Epithelial cell of esophagus (primary cell): ENCODE data around the gene TP63.

Source experiments
- DNase-seq: peaks from one replicate; pipeline ENCODE4 v3.0.0; 2010; ENCODE audit warnings: low read depth
- H3K4me3 ChIP-seq: 2 replicates; pipeline ENCODE4 v1.5.1; 2011; ENCODE audit warnings: mild to moderate bottlenecking, low read length, control low read depth
- TF ChIP-seq, protein P1 (sequence below): IDR thresholded peaks from 2 replicates; pipeline ENCODE4 v1.5.1; 2011; ENCODE audit warnings: low read depth, mild to moderate bottlenecking, low read length, control low read depth, inconsistent platforms; ENCODE audit not compliant: insufficient read depth; ENCODE audit errors: missing control alignments

TP63 gene

DNA sequence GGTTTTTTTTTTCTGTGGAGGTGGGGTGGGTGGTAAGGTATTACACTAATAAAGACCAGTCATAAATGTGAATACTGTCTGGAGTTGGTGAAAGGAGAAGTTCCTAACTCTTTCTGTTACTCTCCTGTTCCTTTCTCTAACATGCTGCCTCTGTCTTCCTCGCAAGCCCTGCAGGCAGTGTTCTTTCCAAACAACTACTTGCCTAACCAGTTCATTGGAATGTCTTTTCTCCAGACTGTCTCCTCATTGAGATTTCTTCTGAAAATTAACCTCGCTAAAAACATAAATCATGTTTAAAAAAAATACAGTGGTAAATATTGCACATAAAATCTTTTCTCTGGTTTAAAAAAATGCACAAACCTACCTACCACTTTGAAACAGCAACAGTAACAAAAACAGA is 135.2 kb downstream of the TP63 start:
- DNase-seq, result peak; percentile 82
- H3K4me3 ChIP-seq, result peak overlapping the region; percentile 1
- TF ChIP-seq, protein P1, sequence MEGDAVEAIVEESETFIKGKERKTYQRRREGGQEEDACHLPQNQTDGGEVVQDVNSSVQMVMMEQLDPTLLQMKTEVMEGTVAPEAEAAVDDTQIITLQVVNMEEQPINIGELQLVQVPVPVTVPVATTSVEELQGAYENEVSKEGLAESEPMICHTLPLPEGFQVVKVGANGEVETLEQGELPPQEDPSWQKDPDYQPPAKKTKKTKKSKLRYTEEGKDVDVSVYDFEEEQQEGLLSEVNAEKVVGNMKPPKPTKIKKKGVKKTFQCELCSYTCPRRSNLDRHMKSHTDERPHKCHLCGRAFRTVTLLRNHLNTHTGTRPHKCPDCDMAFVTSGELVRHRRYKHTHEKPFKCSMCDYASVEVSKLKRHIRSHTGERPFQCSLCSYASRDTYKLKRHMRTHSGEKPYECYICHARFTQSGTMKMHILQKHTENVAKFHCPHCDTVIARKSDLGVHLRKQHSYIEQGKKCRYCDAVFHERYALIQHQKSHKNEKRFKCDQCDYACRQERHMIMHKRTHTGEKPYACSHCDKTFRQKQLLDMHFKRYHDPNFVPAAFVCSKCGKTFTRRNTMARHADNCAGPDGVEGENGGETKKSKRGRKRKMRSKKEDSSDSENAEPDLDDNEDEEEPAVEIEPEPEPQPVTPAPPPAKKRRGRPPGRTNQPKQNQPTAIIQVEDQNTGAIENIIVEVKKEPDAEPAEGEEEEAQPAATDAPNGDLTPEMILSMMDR, result no peak

DNA sequence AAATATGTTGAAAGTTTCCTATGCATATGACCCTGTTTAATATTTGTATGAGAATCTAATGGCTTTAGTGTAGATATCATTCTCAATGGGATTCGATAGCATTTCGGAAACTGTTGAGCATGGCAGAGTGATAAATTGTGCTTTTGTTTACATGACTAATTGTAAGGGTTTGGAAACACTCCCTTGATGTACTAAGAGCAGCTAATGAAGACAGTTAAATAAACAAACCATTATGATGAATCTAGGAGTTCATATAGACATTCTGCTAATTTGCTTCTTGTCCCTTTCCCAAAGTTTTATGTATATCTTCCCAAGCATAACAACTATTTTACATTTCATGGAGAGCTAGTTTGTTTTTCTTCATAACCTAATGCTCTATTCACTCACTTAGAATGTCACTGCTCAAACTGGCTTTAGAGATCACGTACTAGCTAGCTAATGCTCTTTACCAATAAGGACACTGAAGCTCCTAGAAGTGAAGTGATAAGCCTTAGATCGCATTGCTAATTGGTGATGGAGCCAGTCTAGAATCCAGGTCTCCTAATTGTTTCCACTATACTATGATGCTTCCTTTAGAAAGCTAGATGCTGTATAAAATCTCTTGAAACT is 140.8 kb downstream of the TP63 start:
- TF ChIP-seq, protein P1, result no peak

DNA sequence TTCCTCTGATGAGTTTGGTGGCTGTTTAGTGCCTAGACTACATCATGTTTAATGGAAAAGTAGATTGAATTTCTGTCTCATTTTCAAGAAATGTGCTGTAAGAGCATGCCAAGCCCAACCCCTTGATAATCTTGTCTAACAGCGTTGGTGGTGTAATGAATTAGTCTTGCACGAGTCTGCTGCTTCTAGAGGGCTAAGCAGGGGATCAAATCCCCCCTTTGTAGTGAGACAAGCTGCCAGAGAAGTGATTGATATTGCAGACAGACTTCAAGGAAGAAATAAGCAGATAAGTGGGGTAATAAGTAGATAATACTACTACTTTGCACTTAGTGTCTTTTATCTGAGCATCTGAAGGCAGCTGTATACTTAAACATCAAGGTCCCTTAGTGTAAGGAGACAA is 141.4 kb downstream of the TP63 start:
- peak; percentile 50 for DNase-seq
- TF ChIP-seq, protein P1, result no peak
- no peak overlapping the region for H3K4me3 ChIP-seq

More for the DNA sequence above, 140.8 kb downstream of the TP63 start:
- no peak overlapping the region for H3K4me3 ChIP-seq
- no peak for DNase-seq

DNA sequence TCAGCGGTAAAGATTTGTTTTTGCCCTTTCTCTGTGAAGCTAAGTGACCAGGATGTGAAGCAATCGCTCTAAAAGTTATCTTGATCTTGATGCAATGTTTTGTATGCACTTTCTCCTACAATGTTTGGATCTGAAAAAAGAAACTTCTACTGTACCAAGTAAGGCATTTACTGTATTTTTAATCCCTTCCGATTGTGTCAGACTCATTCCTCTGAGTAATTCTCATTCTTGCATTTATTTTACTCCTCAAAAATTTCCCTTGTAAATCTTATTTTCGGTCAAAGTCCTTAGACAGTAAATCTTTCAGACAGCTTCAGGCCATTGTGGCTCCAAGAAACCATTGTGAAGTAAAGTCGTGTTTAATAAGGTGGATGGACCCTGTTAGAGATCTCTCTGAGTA is 141.9 kb downstream of the TP63 start:
- H3K4me3 ChIP-seq, result no peak overlapping the region
- TF ChIP-seq, protein P1, result no peak
- DNase-seq, result no peak

DNA sequence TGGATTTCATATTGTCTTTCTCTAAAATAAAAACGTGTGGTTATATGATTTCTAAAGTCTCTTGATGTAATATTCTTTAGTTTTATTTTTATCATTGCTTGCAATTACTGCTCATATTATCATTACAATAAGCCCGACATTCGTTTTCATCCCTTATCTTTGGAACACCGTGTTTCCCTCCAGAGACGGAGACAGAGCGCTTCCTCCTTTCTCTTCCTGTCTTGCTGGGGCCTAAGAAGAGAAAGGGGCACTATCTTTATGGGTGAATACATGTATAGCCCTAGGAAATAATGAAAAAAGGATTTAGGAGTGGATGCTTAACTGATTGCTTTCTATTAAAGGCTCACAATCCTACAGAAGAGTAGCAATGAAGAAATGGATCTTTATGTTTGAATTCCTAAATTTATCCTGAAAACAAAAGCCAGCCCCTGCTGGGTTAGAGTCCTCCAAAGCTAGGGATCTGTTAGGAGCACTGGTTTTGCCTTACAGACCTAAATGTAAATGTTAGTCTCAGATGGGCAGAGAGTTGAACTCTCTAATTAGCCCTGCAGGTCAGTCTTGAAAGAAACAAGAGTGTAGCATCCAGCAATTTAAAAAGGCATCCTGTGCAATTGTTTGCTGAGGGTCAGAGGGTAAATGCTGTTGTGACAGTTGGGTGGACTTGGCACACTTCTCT is 145.1 kb downstream of the TP63 start:
- no peak overlapping the region for H3K4me3 ChIP-seq
- TF ChIP-seq, protein P1, result no peak
- no peak for DNase-seq

DNA sequence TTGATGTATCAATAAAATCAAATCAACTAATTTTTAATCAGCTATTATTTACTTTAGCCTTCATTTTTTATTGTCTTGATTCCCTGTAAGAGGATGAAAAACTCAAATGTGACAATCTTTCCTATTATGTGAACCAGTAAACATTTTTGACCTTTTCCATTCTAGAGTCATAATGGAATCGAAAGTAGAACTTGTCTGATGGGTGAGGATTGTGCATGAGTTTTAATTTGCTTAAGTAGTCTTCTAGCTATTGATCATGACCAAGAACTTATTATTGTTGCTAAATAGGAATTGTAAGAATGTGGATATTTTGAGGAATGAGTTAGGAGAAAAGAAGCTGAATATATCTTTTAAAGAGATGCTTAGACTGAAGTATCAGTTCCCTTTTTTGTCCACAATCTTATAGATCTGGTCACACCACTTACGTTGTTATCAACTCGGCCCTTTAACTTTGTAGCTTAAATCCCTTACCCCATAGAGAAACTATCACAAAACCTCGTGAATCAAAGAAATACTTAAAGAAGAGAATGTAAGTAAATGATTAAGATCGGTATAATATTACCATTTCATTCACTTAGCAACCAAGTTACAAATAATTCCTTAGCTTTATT is 147.3 kb downstream of the TP63 start:
- H3K4me3 ChIP-seq, result no peak overlapping the region
- no peak for DNase-seq
- TF ChIP-seq, protein P1, result no peak
